Gastrocnemius medialis (tissue), 4 donors: ENCODE results near the gene ASCC1. TPM values are rescaled to one million over a fixed set of nuclear protein-coding genes. Genes with fewer than 3 reads are reported as not detected.
"Not testable (repeated sequence)": the region's sequence is repeated elsewhere in the genome, so short reads cannot be mapped to it uniquely, and the experiment has no call there.

Source experiments
- ATAC-seq, 2 donors: fragments of 150-250 bp; one replicate each; pipeline ENCODE4 v1.9.1; 2016
- DNase-seq, 2 donors: peaks; one replicate each; pipeline ENCODE4 v3.0.0-alpha.2; 2019
- H3K27ac ChIP-seq, 4 donors: fragments of 200-600 bp; sonication (generic); 1 replicate in 1 of 4; 2 replicates in 3 of 4; pipeline ENCODE4 v1.5.1; 2016 to 2018; ENCODE audit warnings: mild to moderate bottlenecking in 2 of 4, moderate library complexity in 1 of 4
- H3K27me3 ChIP-seq, 3 donors: fragments of 200-600 bp; sonication (generic) in 2 of 3; 1 replicate in 1 of 3; 2 replicates in 2 of 3; pipeline versions ENCODE4 v1.5.1 to v1.6.0; 2016 to 2019; ENCODE audit warnings: mild to moderate bottlenecking in 1 of 3, moderate library complexity in 1 of 3
- H3K36me3 ChIP-seq, 2 donors: fragments of 200-600 bp; sonication (generic) in 1 of 2; one replicate each; pipeline ENCODE4 v1.5.1; 2017 to 2018
- H3K4me1 ChIP-seq, 2 donors: fragments of 200-600 bp; sonication (generic) in 1 of 2; one replicate each; pipeline ENCODE4 v1.5.1; 2016 to 2017; ENCODE audit warnings: mild to moderate bottlenecking in 2 of 2
- H3K4me3 ChIP-seq, 4 donors: fragments of 200-600 bp; sonication (generic) in 3 of 4; 1 replicate in 1 of 4; 2 replicates in 3 of 4; pipeline ENCODE4 v1.5.1; 2016 to 2019; ENCODE audit warnings: mild to moderate bottlenecking in 2 of 4
- H3K9me3 ChIP-seq, 3 donors: fragments of 200-600 bp; sonication (generic) in 2 of 3; 1 replicate in 1 of 3; 2 replicates in 2 of 3; pipeline ENCODE4 v1.5.1; 2016 to 2019
- CTCF ChIP-seq, 5 experiments: fragments of 450-650 bp in 3 of 5; fragments of 200-600 bp in 2 of 5; sonication (generic) in 2 of 5; IDR thresholded peaks in 4 of 5; conservative IDR thresholded peaks in 1 of 5; 1 replicate in 4 of 5; 2 replicates in 1 of 5; pipeline ENCODE4 v1.5.1; 2016 to 2019; ENCODE audit warnings: antibody characterized with exemption in 5 of 5, mild to moderate bottlenecking in 3 of 5, moderate library complexity in 3 of 5
- POLR2A ChIP-seq, 2 donors: fragments of 450-650 bp; IDR thresholded peaks; one replicate each; pipeline ENCODE4 v1.6.1; 2017; ENCODE audit warnings: antibody characterized with exemption in 2 of 2, mild to moderate bottlenecking in 2 of 2, moderate library complexity in 2 of 2
- in situ Hi-C, 4 donors: fragments of 200-750 bp; cut with MboI; loops; one replicate each; pipeline versions ENCODE4 v1.15.0 to v1.8.0; 2017; ENCODE audit warnings: low sequenced_read_pairs in 4 of 4
- intact Hi-C: fragments of 100-400 bp; cut with DNase I; formaldehyde crosslinking; loops from one replicate; pipeline ENCODE4 v1.15.1; 2023; ENCODE audit warnings: low total_unique reads
- total RNA-seq, 4 donors: library from RNA; depleted of rRNA; stranded (reverse); fragments of >200 nt; gene quantifications; one replicate each; pipeline versions ENCODE4 v1.1.0 to v1.2.3, GENCODE V29; 2016

Gene ASCC1
- total RNA-seq, 4 donors from 2014 or later: 26.1 to 31.1 (median 29.6) TPM

DNA sequence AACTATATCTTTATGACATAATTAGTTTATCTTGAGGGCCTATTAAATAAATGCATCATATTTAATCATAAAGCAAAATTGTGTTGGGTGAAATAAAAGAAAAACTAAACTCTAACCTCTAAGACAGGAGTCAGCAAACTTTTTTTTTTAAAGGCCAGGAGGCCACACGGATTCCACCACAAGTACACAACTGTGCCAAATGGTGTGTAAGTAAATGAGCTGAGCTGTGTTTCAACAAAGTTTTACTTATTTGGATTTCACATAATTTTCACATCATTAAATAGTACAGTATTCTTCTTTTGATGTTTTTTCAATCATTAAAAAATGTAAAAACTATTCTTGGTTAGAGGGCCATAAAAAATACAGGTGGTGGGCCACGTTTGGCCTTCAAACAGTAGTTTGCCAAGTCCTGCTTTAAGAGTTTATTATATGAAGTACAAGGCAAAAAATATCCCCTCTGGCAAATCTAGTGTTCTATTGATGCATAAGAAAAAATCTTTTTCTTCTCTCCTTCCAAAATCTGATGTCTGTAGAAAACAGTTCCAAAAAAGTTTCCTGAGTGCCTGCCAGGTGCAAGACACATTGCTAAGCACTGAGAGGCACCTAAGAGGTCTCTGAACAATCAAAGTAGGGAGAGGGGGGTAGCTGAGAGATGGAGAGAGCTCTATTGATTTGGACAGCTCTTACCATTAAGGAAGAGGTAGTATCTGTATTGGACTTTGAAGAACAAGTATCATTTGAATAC, 101.2 kb downstream of the ASCC1 start:
- intact Hi-C loops (no loop called here), in situ Hi-C loops (no loop called here)
- no peaks in the 10 kb centered on the region for H3K9me3 ChIP-seq
- H3K4me3 ChIP-seq: no peak overlapping the region
- ATAC-seq (no peak), DNase-seq (no peak)
- no peaks in the 10 kb centered on the region for H3K4me1 ChIP-seq
- H3K27me3 ChIP-seq: no peaks in the 10 kb centered on the region
- H3K36me3 ChIP-seq: no peaks in the 10 kb centered on the region
- TF ChIP-seq CTCF (IDR thresholded peaks at IDR 0.05 in 4 of 5, conservative IDR thresholded peaks at IDR 0.05 in 1 of 5): no peak
- TF ChIP-seq POLR2A (IDR thresholded peaks at IDR 0.05): no peak
- no peak overlapping the region for H3K27ac ChIP-seq

DNA sequence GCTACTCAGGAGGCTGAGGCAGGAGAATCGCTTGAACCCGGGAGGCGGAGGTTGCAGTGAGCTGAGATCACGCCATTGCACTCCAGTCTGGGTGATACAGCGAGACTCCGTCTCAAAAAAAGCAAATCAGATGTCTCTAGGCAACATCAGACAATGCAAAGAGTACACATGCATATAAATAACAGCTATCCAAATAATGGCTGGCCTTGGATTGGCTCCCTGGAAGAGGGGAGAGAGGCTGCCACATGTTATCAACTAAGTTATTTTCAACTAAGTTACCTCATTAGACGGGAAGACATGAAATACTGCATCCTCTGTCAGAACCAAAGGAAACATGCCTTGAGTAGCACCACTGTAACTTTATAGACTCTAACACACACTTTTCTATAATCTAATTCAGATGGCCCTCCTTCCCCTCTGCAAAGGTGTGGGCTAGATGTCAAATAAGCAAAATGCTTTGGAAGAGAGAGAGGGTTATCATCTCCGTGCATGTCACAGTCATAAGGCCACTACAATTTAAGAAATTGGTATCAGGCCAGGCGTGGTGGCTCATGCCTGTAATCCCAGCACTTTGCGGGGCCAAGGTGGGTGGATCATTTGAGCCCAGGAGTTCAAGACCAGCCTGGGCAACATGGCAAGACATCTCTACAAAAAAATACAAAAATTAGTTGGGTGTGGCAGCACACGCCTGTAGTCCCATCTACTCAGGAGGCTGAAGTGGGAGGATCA, 105.2 kb downstream of the ASCC1 start:
- H3K27ac ChIP-seq: no peak overlapping the region

DNA sequence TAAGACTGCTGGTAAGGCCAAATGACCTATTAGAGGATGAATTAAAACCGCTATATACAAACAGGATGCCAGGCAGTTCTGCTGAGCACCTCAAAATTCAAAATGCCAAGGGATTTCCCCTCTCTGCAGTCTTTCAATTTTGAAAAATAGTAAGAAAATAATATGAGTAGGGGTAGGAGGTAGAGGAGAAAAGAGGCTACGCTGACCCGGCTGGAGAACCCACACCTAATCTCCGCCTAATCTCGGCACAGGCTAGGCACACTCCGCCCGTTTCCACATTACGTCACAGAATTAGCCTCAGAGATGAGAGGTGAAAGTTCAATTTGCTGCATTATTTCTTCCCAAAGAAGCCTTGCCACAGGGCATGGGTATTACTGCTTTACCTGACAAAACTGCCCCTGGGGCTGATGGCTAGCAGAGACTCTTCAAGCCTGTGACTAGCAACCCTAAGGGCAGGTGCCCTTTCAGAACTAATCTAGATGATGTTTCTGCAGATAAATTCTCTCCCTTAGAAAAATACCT, 106.4 kb downstream of the ASCC1 start:
- Histone ChIP-seq H3K27ac (no peak overlapping the region), H3K4me1 (peaks cover 12 to 13% of the 10 kb centered on the region in 2 donors), H3K4me3 (no peak overlapping the region), H3K36me3 (peaks cover 0 to 3% of the 10 kb centered on the region in 2 donors), H3K9me3 (no peaks in the 10 kb centered on the region), H3K27me3 (no peaks in the 10 kb centered on the region)
- TF ChIP-seq CTCF (IDR thresholded peaks at IDR 0.05 in 4 of 5, conservative IDR thresholded peaks at IDR 0.05 in 1 of 5) (no peak), POLR2A (IDR thresholded peaks at IDR 0.05) (no peak)
- in situ Hi-C loops (no loop called here), intact Hi-C loops (no loop called here)
- DNase-seq (no peak), ATAC-seq (no peak)

More for the DNA sequence above, 105.2 kb downstream of the ASCC1 start:
- no peak overlapping the region for H3K4me3 ChIP-seq
- intact Hi-C loops: no loop called here
- H3K9me3 ChIP-seq: no peaks in the 10 kb centered on the region
- peaks cover 0 to 3% of the 10 kb centered on the region in 2 donors for H3K36me3 ChIP-seq
- H3K4me1 ChIP-seq: peaks cover under 1 to 3% of the 10 kb centered on the region in 2 donors
- TF ChIP-seq CTCF (IDR thresholded peaks at IDR 0.05 in 4 of 5, conservative IDR thresholded peaks at IDR 0.05 in 1 of 5) (no peak), POLR2A (IDR thresholded peaks at IDR 0.05) (no peak)
- ATAC-seq: no peak
- in situ Hi-C loops: no loop called here
- no peak for DNase-seq
- H3K27me3 ChIP-seq: no peaks in the 10 kb centered on the region

DNA sequence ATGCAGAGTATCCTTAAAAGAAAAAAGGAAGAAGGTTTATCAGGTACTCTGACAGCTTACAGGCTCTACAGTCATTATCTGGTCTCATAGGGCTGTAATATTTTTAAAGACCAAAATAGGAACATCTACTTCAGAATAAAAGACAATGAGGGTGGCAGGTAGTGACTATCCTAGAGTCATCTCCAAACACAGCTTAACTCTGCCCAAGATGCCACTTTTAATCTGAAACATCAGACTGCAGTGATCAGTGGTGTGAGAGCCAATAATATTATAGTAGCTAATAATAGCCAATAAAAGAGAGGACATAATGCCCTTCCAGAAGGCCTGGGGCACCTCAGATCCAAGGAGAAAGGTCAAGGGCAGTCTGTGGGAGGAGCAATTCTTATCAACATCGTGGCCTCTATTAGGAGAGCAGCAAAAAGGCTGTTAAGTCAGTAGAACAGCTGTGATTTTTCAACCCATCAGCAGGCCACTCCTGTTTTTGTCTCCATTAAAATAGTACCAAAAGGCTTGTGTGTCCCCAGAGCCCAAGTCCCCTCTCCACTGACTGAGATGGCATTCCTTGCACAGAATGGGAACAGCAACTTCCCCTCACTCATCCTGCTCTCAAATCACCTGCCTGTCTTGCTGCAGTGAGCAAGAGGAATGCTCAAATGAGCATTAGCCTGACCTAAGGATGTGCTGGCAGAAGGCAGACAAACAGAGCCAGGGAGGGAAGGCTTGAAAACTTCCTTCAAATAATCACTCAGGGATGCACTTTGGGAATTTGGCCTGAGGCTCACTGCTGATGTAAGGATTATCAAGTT, 107.0 kb downstream of the ASCC1 start:
- DNase-seq: no peak
- intact Hi-C loops (no loop called here), in situ Hi-C loops (no loop called here)
- Histone ChIP-seq H3K9me3 (no peaks in the 10 kb centered on the region), H3K36me3 (peaks cover 0 to 3% of the 10 kb centered on the region in 2 donors), H3K4me3 (no peak overlapping the region), H3K27ac (no peak overlapping the region), H3K4me1 (peaks cover 13% of the 10 kb centered on the region in 2 donors), H3K27me3 (no peaks in the 10 kb centered on the region)
- no peak for ATAC-seq
- TF ChIP-seq POLR2A (IDR thresholded peaks at IDR 0.05): no peak
- TF ChIP-seq CTCF (IDR thresholded peaks at IDR 0.05 in 4 of 5, conservative IDR thresholded peaks at IDR 0.05 in 1 of 5): no peak

DNA sequence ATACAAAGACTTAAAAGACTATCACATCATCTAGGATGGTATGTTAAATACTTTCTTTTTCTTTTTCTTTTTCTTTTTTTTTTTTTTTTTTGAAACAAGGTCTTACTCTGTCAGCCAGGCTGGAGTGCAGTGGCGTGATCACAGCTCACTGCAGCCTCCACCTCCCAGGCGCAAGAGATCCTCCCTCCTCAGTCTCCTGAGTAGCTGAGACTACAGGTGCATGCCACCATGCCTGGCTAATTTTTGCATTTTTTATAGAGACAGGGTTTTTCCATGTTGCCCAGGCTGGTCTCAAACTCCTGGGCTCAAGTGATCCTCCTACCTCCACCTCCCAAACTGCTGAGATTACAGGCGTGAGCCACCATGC, 108.1 kb downstream of the ASCC1 start:
- H3K27me3 ChIP-seq, H3K36me3 ChIP-seq, H3K4me3 ChIP-seq, H3K27ac ChIP-seq, H3K9me3 ChIP-seq, DNase-seq, ATAC-seq, in situ Hi-C loops, intact Hi-C loops: not testable (repeated sequence)
- peaks cover 13% of the 10 kb centered on the region in 2 donors for H3K4me1 ChIP-seq
